ENCODE measurements around the gene PRR12.

PRR12 gene

DNA sequence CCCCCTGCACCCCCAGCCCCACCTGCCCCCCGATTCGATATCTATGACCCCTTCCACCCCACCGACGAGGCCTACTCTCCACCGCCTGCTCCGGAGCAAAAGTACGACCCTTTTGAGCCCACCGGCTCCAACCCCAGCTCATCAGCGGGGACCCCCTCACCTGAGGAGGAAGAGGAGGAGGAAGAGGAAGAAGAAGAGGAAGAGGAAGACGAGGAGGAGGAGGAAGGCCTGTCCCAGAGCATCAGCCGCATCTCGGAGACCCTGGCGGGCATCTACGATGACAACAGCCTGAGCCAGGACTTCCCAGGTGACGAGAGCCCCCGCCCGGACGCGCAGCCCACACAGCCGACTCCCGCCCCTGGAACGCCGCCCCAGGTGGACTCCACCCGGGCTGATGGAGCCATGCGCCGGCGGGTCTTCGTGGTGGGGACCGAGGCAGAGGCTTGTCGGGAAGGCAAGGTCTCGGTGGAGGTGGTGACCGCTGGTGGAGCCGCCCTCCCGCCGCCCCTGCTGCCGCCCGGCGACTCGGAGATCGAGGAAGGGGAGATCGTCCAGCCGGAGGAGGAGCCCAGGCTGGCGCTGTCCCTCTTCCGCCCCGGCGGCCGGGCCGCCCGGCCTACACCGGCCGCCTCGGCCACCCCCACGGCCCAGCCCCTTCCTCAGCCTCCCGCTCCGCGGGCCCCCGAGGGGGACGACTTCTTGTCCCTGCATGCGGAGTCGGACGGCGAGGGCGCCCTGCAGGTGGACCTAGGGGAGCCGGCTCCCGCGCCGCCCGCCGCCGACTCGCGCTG is 60.2 kb downstream of the PRR12 start:
- DNase-seq, result no peak

- DNase-seq, result no peak
Measured at GRCh38 chr19:49651820-49652550, 61.0 kb downstream of the PRR12 start.

GRCh38 chr19:49652551-49653465 is 61.8 kb downstream of the PRR12 start:
- DNase-seq, result no peak

- DNase-seq, result no peak
Measured at GRCh38 chr19:49653466-49653806, 62.5 kb downstream of the PRR12 start.

DNA sequence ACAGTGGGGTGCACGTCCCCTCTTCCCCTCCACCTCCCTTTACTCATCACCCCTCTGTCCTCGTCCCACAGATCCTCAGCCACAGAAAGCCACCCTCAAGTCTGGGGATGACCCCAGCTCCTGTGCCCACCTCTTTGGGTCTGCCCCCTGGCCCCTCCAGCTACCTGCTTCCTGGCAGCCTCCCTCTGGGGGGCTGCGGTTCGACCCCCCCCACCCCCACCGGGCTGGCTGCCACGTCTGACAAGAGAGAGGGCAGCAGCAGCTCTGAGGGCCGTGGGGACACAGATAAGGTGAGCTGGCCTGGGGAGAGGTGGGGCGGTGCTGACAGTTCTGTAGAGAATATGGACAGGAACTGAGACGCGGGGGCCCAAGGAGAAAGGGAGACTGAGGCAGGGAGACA is 63.6 kb downstream of the PRR12 start:
- no peak for DNase-seq

GRCh38 chr19:49655570-49656455 is 64.8 kb downstream of the PRR12 start:
- no peak for DNase-seq

GRCh38 chr19:49656456-49657109 is 65.6 kb downstream of the PRR12 start:
- DNase-seq, result no peak

- DNase-seq, result no peak
Measured at GRCh38 chr19:49657493-49658138, 66.6 kb downstream of the PRR12 start.

- no peak for DNase-seq
Measured at GRCh38 chr19:49658139-49658517, 67.1 kb downstream of the PRR12 start.

DNA sequence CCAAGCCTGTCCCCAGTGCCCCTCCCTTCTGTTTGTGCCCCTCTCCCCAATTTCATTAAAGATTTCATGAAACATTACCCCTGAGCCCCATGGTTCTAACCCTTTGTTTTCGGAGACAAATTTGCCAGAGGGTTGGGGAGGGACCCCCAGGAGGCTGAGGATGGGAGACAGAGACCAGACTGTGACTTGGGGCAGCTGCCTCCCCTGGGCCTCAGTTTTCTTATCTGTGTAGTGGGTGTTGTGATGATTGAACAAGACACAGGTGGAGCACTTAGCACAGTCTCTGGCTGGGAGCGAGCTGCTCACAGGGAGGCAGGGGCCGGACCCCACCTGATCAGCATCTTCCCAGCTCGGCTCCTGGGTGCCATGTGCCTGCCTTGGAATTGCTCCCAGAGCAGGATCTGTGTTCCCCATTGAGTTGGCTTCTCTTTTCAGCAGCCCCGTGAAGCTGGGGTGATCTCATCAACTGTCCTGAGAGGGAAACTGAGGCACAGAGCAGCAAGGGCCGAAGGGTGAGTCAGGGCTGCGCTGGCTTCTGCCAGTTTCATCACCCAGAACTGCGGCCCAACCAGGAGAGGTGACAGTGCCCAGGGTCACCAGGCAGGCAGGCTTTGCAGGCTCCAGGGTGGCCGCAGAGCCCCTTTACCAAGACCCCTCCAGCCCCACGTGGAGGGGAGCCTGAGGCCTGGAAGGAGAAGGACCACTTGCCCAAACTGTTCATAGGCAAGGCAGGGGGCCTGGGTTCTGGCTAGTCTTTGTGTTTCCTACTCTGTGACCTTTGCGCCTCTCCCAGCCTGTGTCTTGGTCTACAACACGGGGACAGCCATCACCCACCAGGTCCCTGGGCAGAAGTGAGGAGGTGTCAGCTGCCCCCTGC is 67.8 kb downstream of the PRR12 start:
- no peak for DNase-seq

- DNase-seq, result no peak
Measured at GRCh38 chr19:49660338-49660961, 69.5 kb downstream of the PRR12 start.

DNA sequence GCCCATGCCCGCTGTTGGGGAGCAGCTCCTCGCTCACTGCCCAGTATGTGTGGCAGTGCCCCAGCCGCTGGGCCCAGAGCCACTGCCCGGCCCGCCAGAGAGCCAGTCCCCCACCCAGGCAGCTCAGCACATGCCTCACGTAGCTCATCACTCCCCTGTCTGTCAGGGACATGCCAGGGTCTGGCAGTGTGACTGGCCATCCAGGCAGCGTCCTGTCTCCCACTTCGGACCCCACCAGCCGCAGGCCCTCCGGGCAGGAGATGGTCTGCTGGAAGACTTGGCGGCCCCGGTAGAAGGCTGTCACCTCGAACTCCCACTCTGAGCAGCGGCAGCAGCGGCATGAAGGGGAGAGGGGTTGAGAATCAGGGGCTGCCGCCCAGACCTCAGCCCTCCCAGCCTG is 71.0 kb downstream of the PRR12 start:
- DNase-seq, result no peak

GRCh38 chr19:49663224-49663623 is 72.2 kb downstream of the PRR12 start:
- DNase-seq, result no peak

DNA sequence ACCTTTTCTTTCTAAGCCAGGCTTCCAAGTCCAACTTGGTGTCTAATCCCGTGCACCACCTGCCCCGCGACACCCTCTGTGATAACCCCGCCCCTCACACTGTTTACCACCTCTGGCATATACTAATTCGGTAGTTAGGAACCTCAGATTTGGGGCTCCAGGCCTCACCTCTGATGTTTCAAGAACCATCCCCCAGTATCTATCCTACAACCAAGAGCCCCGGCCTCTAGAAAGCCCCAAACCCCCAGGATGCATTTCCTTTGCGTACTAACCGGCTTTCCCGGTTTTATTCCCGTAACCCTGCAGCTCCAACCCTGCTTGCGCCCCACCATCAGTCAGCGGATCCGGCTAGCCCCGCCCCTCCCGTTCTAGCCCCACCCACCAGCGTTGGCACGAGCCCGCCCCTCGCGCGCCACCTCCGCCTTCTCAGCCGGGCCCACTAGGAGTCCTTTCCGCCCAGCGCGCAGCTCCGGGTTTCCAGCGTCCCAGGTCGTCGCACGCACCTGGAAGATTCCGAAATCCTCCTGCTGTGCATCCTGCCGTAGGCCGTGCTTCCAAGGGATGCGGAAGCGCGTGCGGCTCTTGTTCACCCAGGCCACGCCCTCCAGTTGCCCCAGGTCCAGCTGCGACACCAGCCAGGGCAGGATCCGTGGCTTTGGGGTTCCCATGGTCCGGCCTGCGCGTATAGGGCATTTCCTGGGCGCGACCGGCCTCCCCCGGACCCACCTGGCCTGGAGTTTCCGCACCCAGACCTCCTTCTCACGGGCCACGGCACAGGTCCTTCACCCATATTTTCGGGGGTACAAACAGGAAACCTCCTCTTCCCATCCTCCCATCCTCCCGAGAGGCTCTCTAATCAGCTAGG is 73.4 kb downstream of the PRR12 start:
- DNase-seq, result peak; percentile 91

DNA sequence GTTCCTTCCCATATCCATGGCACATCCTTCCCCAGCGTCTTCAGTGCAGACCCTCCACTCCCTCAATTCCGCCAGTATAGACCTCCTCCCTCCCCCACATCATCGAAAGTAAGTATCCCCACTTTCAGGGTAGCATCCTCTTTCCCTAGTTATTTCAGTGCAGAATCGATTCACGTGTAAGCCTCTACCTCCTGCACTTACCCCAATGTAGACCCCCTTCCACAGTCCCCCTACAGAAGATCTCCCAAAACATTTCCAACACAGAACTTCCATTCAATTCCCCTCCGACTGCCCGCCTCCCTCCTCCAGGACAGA is 74.0 kb downstream of the PRR12 start:
- DNase-seq, result peak; percentile 51

DNA sequence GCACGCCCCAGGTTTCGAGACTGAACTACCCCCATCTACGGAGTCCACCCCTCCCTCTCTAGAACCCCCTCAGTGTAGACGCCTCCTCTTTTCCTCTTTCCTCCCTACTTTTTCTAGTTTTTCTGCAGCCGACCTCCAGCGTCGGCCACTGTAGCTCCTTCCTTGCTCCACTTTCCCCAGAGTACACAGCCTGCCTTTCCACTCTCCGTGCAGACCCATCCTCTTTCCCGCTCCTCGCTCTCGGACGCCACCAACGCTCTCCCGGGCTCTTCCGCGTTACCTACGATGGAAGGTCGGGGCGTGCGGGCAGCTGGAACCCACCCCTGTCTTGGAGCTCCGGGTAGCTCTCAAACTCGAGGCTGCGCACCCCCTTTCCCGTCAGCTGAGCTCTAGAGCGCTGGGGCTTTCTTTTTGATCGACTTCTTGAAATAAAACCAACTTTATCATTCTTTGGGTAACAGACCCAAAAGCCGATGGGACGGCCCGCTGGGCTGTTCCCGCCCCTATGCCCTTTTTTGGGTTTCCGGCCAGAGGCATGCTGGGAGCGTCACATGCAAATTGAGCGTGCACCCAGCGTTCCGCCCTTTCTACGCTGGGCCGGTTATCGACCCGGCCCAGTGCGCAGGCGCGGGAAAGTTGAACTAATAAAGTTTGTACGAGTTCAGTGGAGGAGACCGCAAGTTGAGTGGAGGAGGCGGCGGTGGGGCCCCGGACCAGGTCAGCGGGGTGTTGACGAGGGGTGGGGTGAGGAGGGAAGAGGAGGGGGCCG is 74.6 kb downstream of the PRR12 start, which contains the start of the genes BCL2L12 and IRF3:
Gene BCL2L12, plus strand, starts transcription at position 583 of the 769 bp plus-strand sequence. CDS start 760 bp downstream, outside the sequence.
Gene IRF3, minus strand, starts transcription at position 507 of the 769 bp plus-strand sequence. CDS start 1,019 bp downstream, outside the sequence.
- peak; percentile 99 for DNase-seq

DNA sequence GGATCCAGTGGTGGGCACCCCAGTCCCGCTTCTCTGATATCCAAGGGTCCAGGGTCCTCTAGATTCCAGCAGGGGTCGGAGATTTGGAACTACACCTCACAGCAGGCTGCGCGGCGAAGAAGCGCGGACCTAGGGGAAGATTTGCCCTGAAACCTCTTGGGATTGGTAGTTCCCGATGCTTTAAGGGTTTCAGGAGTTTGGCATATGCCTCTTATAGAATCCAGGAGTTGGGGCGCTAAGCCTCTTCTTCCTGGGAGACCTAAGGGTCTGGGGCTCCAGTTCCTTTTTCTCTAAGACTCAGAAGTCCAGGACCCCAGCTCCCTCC is 75.1 kb downstream of the PRR12 start:
- no peak for DNase-seq

DNA sequence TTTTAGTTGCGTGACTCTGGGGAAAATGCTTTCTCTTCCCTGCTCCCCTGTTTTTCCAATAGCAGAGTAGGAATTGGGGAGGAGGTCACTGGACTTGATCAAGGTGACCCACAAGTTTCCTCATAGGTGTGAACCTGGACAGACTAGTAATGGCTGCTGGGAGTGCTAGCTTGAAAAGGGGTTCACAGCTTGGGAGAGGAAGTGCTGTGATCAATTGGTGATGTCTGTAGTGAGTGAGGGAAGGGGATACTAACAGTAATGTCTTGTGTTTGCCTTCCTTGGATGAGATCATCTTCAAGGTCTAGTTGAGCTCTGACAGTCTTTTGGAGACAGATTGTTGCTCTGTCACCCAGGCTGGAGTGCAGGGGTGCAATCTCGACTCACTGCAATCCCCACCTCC is 76.5 kb downstream of the PRR12 start:
- no peak for DNase-seq
